DMS114 treated with DMSO at 0.1 percent for 48 hours (cell line): Measurements from ENCODE around the gene UMODL1.

ENCODE experiments used
- DNase-seq: peaks from one replicate; lab custom pipeline; 2025; ENCODE audit not compliant: unreplicated experiment; lab: John Stamatoyannopoulos, UW

The UMODL1 gene

GRCh38 chr21:42149656-42150473 is 78.7 kb downstream of the UMODL1 start:
- no peak for DNase-seq

- no peak for DNase-seq
Measured at GRCh38 chr21:42150474-42151085, 79.5 kb downstream of the UMODL1 start.

DNA sequence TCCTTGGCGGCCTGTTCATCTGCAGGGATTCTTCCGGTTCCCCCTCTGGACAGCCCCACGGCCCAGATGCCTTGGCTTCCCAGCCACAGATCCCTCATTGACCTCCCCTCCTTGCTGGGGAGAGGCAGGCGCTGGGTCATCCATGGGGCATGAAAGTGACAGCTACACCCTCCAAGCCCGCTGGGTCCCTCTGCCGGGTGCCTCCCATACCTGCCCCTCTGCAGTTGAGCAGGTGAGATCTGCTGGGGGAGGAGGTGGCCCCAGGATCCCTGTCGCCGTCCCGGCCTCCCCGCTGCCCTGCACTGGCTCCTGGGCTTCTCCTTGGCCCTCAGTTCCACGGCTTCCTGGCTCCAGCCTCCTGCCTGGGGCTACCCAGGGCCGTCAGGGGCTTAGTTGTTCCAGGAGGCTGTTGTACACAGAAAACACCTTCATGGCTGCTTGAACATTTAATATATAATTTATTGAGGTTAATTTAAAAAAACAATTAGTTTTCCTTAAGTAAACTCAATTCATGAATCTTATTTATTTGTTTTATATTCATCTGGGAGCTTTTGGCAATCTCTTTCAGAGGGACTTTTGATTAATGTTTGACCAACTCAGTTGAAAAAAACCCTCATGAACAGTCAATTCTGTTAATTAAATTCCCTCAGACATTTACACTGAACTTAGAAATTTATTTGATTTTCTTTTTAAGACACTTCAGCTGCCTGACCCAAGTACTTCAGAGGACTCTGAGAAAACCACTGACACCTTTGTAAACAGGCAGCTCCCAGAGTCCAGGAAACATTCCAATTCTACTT is 80.2 kb downstream of the UMODL1 start:
- DNase-seq = no peak

DNA sequence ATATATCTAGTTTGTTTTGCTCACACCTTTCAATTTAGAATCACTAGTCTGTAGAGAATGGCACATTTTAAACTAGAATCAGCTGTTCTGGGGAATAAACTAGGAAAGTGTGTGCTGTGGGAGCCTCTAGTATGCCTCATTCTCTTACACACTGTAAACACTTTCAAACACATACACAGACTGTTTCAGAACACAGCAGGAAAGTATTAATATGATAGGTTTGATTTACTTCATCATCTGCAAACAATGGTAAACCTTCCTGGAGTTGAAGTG is 80.8 kb downstream of the UMODL1 start:
- DNase-seq = no peak

DNA sequence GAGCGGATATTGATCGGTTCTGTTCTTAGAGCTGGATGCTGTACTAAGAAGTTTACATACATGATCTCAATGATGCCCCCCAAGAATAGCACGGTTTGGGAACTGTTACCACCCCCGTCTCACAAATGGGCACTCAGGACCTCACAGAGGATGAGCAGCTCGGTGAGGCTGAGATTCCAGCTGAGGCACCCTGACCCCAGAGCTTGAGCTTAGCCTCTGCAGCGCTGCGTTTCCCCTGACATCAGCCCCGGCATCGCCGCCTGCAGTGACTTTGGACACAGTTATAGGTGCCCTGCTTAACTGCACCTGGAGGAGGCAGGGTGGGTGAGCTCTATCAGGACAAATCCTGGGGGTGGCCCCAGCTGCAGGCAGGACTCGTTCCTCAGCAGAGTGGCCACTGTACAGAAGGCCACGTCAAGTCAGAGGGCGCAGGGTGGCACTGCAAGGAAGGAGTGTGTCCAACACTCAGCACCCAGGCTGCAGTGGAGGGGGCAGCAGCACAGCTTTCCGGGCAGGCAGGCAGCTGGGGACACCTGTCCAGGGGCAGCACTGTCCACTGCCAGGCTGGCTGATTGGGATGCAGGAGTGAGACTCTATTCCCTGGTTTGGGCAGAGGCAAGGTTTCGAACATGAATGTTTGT is 82.0 kb downstream of the UMODL1 start:
- no peak for DNase-seq

- no peak for DNase-seq
Measured at GRCh38 chr21:42153746-42154145, 82.6 kb downstream of the UMODL1 start.

- no peak for DNase-seq
Measured at GRCh38 chr21:42154237-42155044, 83.3 kb downstream of the UMODL1 start.

DNA sequence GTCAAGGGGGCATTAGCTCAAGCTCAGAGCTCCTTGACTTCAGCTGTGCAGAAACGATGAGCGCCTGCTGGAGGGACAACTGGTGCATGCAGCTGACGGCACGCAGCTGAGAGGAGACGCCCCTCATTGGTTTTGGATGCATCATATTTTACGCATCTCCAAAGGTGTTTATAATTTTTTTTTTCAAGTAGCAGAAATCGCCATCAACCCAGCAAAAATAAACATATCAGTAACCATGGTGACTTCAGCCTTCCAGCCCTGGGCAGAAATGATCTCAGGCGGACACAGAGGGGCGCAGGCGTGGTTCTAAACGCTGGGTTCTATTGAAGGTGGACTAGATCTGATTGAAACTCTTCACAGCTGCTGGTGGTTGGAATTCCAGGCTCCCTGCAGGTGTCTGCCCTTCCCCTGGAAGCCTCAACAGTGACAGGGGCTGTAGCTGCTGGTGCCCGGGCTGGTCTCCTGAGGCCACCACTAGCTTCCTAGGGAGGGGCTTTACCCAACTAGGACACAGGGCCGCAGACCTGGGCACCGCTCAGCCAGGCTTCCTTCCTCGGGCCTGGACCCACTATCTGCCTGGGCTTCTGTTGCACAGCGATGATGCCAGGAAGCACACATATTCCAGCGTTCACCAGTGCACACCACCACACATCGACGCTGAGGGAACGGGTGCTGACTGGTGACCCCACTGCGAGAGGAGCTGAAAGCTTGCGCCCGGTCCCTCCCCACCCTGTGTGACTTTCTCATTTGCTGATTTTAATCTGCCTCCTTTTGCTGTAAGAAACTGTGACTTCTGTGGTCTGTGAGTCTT is 84.1 kb downstream of the UMODL1 start:
- no peak for DNase-seq

DNA sequence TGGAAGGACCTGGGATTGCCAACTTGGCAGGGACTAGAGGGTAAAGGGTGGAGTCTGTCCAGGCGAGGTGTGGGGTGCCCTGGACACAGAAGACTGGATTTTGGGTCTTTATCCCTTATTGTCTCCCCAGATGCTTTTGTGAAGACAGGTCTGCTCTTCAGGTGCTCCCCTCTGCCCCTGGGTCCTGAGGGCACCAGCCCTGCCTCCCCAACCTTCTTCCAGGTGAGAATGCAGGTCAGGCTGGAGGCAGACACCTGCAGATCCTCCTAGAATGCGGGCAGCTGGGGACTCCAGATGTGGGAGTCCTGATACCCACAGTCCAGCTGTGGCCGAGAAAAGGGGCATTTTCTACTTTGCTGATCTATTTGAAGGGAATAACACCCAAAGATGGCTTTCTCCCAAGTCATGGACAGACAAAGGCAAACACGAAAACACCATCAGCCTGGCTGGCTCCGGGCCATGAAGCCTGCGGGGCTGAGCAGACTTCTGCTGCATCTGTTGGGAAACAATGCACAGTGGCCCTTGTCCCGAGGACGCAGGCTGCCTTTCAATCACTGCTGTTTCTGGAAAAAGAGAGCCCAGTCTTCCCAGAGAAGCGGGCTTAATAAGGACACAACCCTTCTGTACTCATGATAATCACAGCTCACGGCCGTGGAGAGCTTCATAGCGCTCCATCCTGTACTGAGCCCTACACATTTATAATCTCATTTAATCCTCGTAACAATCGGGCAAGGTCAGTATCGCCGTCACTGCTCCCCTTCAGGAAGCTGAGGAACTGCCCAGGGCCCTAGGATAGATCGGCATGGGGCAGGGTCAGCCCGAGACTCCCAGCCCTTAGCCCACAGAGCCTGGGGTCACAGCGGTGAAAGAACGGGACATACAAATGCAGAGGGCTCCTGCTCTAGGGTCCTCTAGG is 85.8 kb downstream of the UMODL1 start:
- DNase-seq = no peak

- no peak for DNase-seq
Measured at GRCh38 chr21:42157606-42158310, 86.6 kb downstream of the UMODL1 start.

- DNase-seq = no peak
Measured at GRCh38 chr21:42158846-42159245, 87.7 kb downstream of the UMODL1 start.

DNA sequence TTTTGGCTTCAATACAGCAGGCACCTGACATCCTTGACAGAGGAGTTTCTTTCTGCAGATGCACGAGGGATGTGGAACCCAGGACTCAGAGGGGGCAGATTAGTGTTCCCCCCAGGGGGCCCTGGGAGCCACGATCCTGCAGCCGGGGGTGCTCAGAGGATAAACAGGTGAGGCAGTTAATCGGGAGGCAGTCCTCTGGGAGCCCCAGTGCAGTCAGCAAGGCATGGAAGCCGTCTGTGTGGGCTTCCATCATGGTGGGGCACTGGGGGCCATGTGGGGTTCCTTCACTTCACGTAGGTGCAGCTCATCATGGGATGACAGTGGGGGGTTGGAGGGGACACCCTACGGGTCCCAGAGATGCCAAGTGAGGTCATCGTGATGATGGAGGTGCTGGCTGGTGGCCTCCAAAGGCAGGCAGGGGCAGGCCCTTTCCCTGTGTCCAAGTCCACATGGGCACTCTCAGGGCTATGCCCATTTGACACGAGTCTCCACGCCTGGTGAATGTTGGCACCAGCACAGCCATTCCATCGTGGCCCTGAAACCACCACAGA is 88.5 kb downstream of the UMODL1 start:
- no peak for DNase-seq

DNA sequence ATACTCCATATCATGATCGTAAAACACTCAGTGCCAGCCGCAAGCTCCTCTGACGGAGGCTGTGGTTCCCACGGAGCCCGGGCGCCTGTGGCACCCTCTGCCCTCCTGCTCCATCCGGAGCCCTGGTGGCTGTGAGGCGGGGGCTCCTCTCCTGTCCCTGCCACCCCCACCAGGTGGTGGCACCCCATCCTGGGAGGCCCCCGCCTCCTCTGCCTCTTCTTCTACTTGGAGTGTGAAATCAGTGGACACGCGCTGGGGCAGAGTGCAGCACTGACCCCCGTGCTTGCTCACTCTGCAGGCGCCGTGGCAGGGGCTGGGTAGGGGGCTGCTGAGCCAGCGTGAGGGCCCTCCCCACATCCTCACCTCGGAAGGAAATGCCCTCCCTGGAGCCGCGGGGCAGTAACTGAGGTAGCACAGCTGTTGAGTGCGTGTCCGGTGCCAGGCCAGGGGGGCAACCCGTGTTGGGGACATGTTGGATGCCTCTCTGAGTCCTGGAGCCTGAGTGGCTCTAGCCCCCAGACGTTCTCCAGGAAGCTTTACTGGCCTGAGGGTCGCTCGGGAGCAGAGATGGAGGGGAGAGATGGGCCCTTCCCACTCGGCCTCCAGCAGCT is 89.1 kb downstream of the UMODL1 start:
- DNase-seq = no peak

DNA sequence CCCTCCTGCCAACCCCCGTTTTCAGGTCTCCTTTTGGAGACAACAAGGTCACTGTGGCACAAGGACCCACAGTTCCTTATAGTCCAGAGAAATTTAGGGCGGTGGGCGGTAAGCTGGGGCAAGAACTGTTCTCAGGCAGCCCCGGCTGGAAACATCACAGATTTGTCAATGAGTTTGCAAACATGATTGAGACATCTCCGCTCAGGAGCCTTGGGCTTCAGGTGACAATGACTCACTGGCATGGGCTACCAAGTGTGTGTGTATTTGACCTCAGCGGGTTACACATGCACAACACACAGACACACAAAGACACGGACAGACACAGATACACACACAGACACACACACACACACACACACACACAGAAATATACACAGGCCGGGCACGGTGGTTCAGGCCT is 89.6 kb downstream of the UMODL1 start:
- DNase-seq = no peak

- no peak for DNase-seq
Measured at GRCh38 chr21:42161401-42161955, 90.4 kb downstream of the UMODL1 start.

DNA sequence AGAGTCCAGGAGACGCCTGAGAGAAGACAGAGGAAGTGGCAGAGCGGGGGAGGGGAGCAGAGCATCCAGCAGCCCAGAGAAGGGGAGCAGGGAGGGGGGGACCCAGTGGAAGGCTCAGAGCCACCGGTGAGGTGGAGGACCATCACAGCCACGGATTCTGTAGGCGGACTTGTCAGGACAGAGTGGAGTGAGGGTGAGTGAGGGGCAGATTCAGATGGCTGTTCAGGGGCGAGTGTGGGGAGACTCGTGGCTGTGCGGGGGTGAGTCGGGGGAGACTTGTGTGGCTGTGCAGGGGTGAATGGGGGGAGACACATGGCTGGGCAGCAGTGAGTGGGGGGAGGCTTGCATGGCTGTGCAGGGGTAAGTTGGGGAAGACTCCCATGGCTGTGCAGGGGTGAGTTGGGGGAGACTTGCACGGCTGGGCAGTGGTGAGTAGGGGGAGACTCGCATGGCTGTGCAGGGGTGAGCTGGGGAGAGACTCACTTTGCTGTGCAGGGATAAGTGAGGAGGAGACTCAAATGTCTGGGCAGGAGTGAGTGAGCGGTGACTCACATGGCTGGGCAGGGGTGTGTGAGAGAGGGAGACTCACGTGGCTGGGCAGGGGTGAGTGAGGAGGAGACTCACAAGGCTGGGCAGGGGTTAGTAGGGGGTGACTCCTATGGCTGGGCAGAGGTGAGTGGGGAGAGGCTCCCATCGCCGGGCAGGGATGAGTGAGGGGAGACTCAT is 91.0 kb downstream of the UMODL1 start:
- no peak for DNase-seq
